ENCODE measurements around the gene DNAI1. TPM values are rescaled to one million over a fixed set of nuclear protein-coding genes. Genes with fewer than 3 reads are reported as not detected.
A peak's percentile ranks its signal among the peaks of the same experiment; 100 is the strongest.
"Not testable (repeated sequence)": the region's sequence is repeated elsewhere in the genome, so short reads cannot be mapped to it uniquely, and the experiment has no call there.

Gene DNAI1
- polyA plus RNA-seq, 6 donors from 2014 or later = not detected

GRCh38 chr9:34437926-34438307 is 20.7 kb upstream of the DNAI1 start:
- not testable (repeated sequence) for H3K9me3 Mint-ChIP-seq; H3K4me1 Mint-ChIP-seq; H3K27ac Mint-ChIP-seq; ATAC-seq (ENCODE audit: low read depth in 2 of 2); H3K27me3 Mint-ChIP-seq; H3K36me3 Mint-ChIP-seq; DNase-seq; H3K4me3 Mint-ChIP-seq

- H3K27me3 Mint-ChIP-seq; H3K36me3 Mint-ChIP-seq; ATAC-seq (ENCODE audit: low read depth in 2 of 2); DNase-seq; H3K4me1 Mint-ChIP-seq; H3K4me3 Mint-ChIP-seq; H3K9me3 Mint-ChIP-seq: not testable (repeated sequence)
- H3K27ac Mint-ChIP-seq = peak overlapping the region in 1 of 6 donors; percentile 93
These were observed 20.1 kb upstream of the DNAI1 start for GRCh38 chr9:34438465-34438864.

- DNase-seq = no peak
- Mint-ChIP-seq H3K27ac (no peak overlapping the region), H3K27me3 (no peaks in the 10 kb centered on the region), H3K36me3 (no peaks in the 10 kb centered on the region), H3K4me1 (peaks cover 0 to 17% (median 5%) of the 10 kb centered on the region in 3 donors), H3K4me3 (no peak overlapping the region), H3K9me3 (no peaks in the 10 kb centered on the region)
- ATAC-seq (ENCODE audit: low read depth in 2 of 2) = no peak
These were observed 18.6 kb upstream of the DNAI1 start for GRCh38 chr9:34440017-34440416.

GRCh38 chr9:34442770-34443169 is 15.8 kb upstream of the DNAI1 start:
- Mint-ChIP-seq H3K27ac (no peak overlapping the region), H3K4me1 (peaks cover 0 to 22% (median 5%) of the 10 kb centered on the region in 3 donors), H3K36me3 (no peaks in the 10 kb centered on the region), H3K4me3 (no peak overlapping the region), H3K9me3 (no peaks in the 10 kb centered on the region), H3K27me3 (no peaks in the 10 kb centered on the region)
- no peak for DNase-seq
- ATAC-seq (ENCODE audit: low read depth in 2 of 2) = no peak

GRCh38 chr9:34443533-34443932 is 15.1 kb upstream of the DNAI1 start:
- no peaks in the 10 kb centered on the region for H3K27me3 Mint-ChIP-seq
- H3K36me3 Mint-ChIP-seq = no peaks in the 10 kb centered on the region
- ATAC-seq (ENCODE audit: low read depth in 2 of 2) = no peak
- H3K4me1 Mint-ChIP-seq = peaks cover 0 to 22% (median 5%) of the 10 kb centered on the region in 3 donors
- H3K4me3 Mint-ChIP-seq = no peak overlapping the region
- DNase-seq = no peak
- no peaks in the 10 kb centered on the region for H3K9me3 Mint-ChIP-seq
- no peak overlapping the region for H3K27ac Mint-ChIP-seq

- no peak for DNase-seq
- H3K4me3 Mint-ChIP-seq = no peak overlapping the region
- no peaks in the 10 kb centered on the region for H3K27me3 Mint-ChIP-seq
- H3K9me3 Mint-ChIP-seq = no peaks in the 10 kb centered on the region
- H3K4me1 Mint-ChIP-seq = peaks cover 0 to 22% (median 5%) of the 10 kb centered on the region in 3 donors
- no peaks in the 10 kb centered on the region for H3K36me3 Mint-ChIP-seq
- no peak for ATAC-seq (ENCODE audit: low read depth in 2 of 2)
- peak overlapping the region in 1 of 6 donors; percentile 53 for H3K27ac Mint-ChIP-seq
These were observed 14.6 kb upstream of the DNAI1 start for GRCh38 chr9:34443976-34444375.

- H3K4me1 Mint-ChIP-seq = peaks cover 3 to 23% (median 7%) of the 10 kb centered on the region in 3 donors
- no peaks in the 10 kb centered on the region for H3K36me3 Mint-ChIP-seq
- DNase-seq = no peak
- H3K27ac Mint-ChIP-seq = no peak overlapping the region
- no peaks in the 10 kb centered on the region for H3K27me3 Mint-ChIP-seq
- H3K9me3 Mint-ChIP-seq = no peaks in the 10 kb centered on the region
- ATAC-seq (ENCODE audit: low read depth in 2 of 2) = no peak
- H3K4me3 Mint-ChIP-seq = no peak overlapping the region
These were observed 12.1 kb upstream of the DNAI1 start for GRCh38 chr9:34446468-34446891.

GRCh38 chr9:34446951-34447350 is 11.7 kb upstream of the DNAI1 start:
- H3K4me1 Mint-ChIP-seq = peaks cover 3 to 26% (median 10%) of the 10 kb centered on the region in 3 donors
- H3K4me3 Mint-ChIP-seq = no peak overlapping the region
- H3K36me3 Mint-ChIP-seq = no peaks in the 10 kb centered on the region
- DNase-seq (no peak), ATAC-seq (ENCODE audit: low read depth in 2 of 2) (no peak)
- no peaks in the 10 kb centered on the region for H3K27me3 Mint-ChIP-seq
- no peaks in the 10 kb centered on the region for H3K9me3 Mint-ChIP-seq
- no peak overlapping the region for H3K27ac Mint-ChIP-seq

- H3K27me3 Mint-ChIP-seq = no peaks in the 10 kb centered on the region
- no peaks in the 10 kb centered on the region for H3K9me3 Mint-ChIP-seq
- peak overlapping the region in 1 of 6 donors; percentile 24 for H3K27ac Mint-ChIP-seq
- ATAC-seq (ENCODE audit: low read depth in 2 of 2) (no peak), DNase-seq (no peak)
- no peak overlapping the region for H3K4me3 Mint-ChIP-seq
- peaks cover 10 to 17% (median 14%) of the 10 kb centered on the region in 3 donors for H3K4me1 Mint-ChIP-seq
- H3K36me3 Mint-ChIP-seq = peaks cover 0 to 8% of the 10 kb centered on the region in 2 donors
These were observed 8.0 kb upstream of the DNAI1 start for GRCh38 chr9:34450644-34451043.

GRCh38 chr9:34451135-34451534 is 7.5 kb upstream of the DNAI1 start:
- no peaks in the 10 kb centered on the region for H3K27me3 Mint-ChIP-seq
- H3K9me3 Mint-ChIP-seq = no peaks in the 10 kb centered on the region
- peak overlapping the region in 1 of 6 donors; percentile 24 for H3K27ac Mint-ChIP-seq
- ATAC-seq (ENCODE audit: low read depth in 2 of 2) (no peak), DNase-seq (no peak)
- no peak overlapping the region for H3K4me3 Mint-ChIP-seq
- peaks cover 0 to 8% of the 10 kb centered on the region in 2 donors for H3K36me3 Mint-ChIP-seq
- peaks cover 13 to 20% (median 15%) of the 10 kb centered on the region in 3 donors for H3K4me1 Mint-ChIP-seq

GRCh38 chr9:34451545-34451944 is 7.1 kb upstream of the DNAI1 start:
- H3K27ac Mint-ChIP-seq = no peak overlapping the region
- no peak for DNase-seq
- H3K4me1 Mint-ChIP-seq = peaks cover 17 to 23% (median 19%) of the 10 kb centered on the region in 3 donors
- H3K27me3 Mint-ChIP-seq = no peaks in the 10 kb centered on the region
- H3K4me3 Mint-ChIP-seq = no peak overlapping the region
- ATAC-seq (ENCODE audit: low read depth in 2 of 2) = no peak
- peaks cover 0 to 8% of the 10 kb centered on the region in 2 donors for H3K36me3 Mint-ChIP-seq
- H3K9me3 Mint-ChIP-seq = no peaks in the 10 kb centered on the region

GRCh38 chr9:34452568-34452967 is 6.0 kb upstream of the DNAI1 start:
- H3K27ac Mint-ChIP-seq = no peak overlapping the region
- ATAC-seq (ENCODE audit: low read depth in 2 of 2) (no peak), DNase-seq (no peak)
- no peaks in the 10 kb centered on the region for H3K9me3 Mint-ChIP-seq
- H3K4me3 Mint-ChIP-seq = no peak overlapping the region
- no peaks in the 10 kb centered on the region for H3K27me3 Mint-ChIP-seq
- H3K4me1 Mint-ChIP-seq = peaks cover 27 to 34% (median 29%) of the 10 kb centered on the region in 3 donors
- peaks cover 0 to 8% of the 10 kb centered on the region in 2 donors for H3K36me3 Mint-ChIP-seq

- H3K4me1 Mint-ChIP-seq = peaks cover 42 to 45% (median 43%) of the 10 kb centered on the region in 3 donors
- DNase-seq (no peak), ATAC-seq (ENCODE audit: low read depth in 2 of 2) (no peak)
- H3K27ac Mint-ChIP-seq = no peak overlapping the region
- H3K36me3 Mint-ChIP-seq = peaks cover 0 to 8% of the 10 kb centered on the region in 2 donors
- H3K9me3 Mint-ChIP-seq = no peaks in the 10 kb centered on the region
- peak overlapping the region in 2 of 8 donors; percentile 44 to 54 for H3K4me3 Mint-ChIP-seq
- H3K27me3 Mint-ChIP-seq = no peaks in the 10 kb centered on the region
These were observed 4.0 kb upstream of the DNAI1 start for GRCh38 chr9:34454571-34455065.

- Mint-ChIP-seq H3K4me3 (peak overlapping the region in 5 of 8 donors; percentile 22 to 88 (median 48)), H3K27ac (no peak overlapping the region), H3K9me3 (no peaks in the 10 kb centered on the region), H3K27me3 (peaks cover 0 to 5% (median 0%) of the 10 kb centered on the region in 3 donors), H3K36me3 (peaks cover 0 to 8% of the 10 kb centered on the region in 2 donors), H3K4me1 (peaks cover 39 to 46% (median 46%) of the 10 kb centered on the region in 3 donors)
- ATAC-seq (ENCODE audit: low read depth in 2 of 2) (no peak), DNase-seq (no peak)
These were observed 2.5 kb upstream of the DNAI1 start for GRCh38 chr9:34456151-34456550.

Data from naive B cell (primary cell).